Uterus (tissue), 4 donors: ENCODE data around the gene GPR37L1. TPM values are rescaled to one million over a fixed set of nuclear protein-coding genes. Genes with fewer than 3 reads are reported as not detected.

ENCODE experiments used
- DNase-seq, 2 donors: peaks; one replicate each; pipeline ENCODE4 v3.0.0-alpha.2; 2019 to 2020
- H3K27ac ChIP-seq, 2 donors: fragments of 200-600 bp; sonication (generic); 1 replicate in 1 of 2; 2 replicates in 1 of 2; pipeline ENCODE4 v1.5.1; 2016 to 2018
- H3K27me3 ChIP-seq, 2 donors: fragments of 200-600 bp; sonication (generic); one replicate each; pipeline ENCODE4 v1.5.1; 2018 to 2019; ENCODE audit warnings: control low read depth in 1 of 2
- H3K36me3 ChIP-seq, 2 donors: fragments of 200-600 bp; sonication (generic); one replicate each; pipeline ENCODE4 v1.5.1; 2019; ENCODE audit warnings: control low read depth in 1 of 2
- H3K4me1 ChIP-seq, 2 donors: fragments of 200-600 bp; sonication (generic); one replicate each; pipeline ENCODE4 v1.5.1; 2018 to 2019; ENCODE audit warnings: control low read depth in 1 of 2
- H3K4me3 ChIP-seq, 2 donors: fragments of 200-600 bp; sonication (generic); 1 replicate in 1 of 2; 2 replicates in 1 of 2; pipeline ENCODE4 v1.5.1; 2018 to 2019; ENCODE audit warnings: mild to moderate bottlenecking in 1 of 2
- H3K9me3 ChIP-seq, 2 donors: fragments of 200-600 bp; sonication (generic); one replicate each; pipeline ENCODE4 v1.5.1; 2019; ENCODE audit warnings: control low read depth in 1 of 2
- CTCF ChIP-seq, 4 experiments: fragments of 200-600 bp in 2 of 4; fragments of 450-650 bp in 2 of 4; sonication (generic) in 2 of 4; IDR thresholded peaks; one replicate each; pipeline ENCODE4 v1.5.1; 2016 to 2019; ENCODE audit warnings: antibody characterized with exemption in 4 of 4, mild to moderate bottlenecking in 2 of 4, moderate library complexity in 1 of 4
- POLR2A ChIP-seq, 2 donors: fragments of 450-650 bp; IDR thresholded peaks; one replicate each; pipeline ENCODE4 v1.6.1; 2016; ENCODE audit warnings: antibody characterized with exemption in 2 of 2, mild to moderate bottlenecking in 1 of 2, moderate library complexity in 1 of 2
- intact Hi-C: fragments of 100-400 bp; cut with DNase I; formaldehyde crosslinking; loops from one replicate; pipeline ENCODE4 v1.15.1; 2023; ENCODE audit warnings: low total_unique reads
- total RNA-seq, 4 donors: library from RNA; depleted of rRNA in 3 of 4; stranded (reverse); fragments of >200 nt in 3 of 4; gene quantifications; one replicate each; pipeline versions ENCODE4 v1.1.0 to v1.2.4, GENCODE V29; 2014 to 2023
- donor health status: DM: yes; HTN: yes; CAD: no.

The GPR37L1 gene
- total RNA-seq, 4 donors from 2014 or later = 0.09 to 0.21 TPM; not detected in 2

GRCh38 chr1:202150602-202151001, 27.9 kb downstream of the GPR37L1 start:
- intact Hi-C loops = no loop called here
- TF ChIP-seq CTCF (IDR thresholded peaks at IDR 0.05) (no peak), POLR2A (IDR thresholded peaks at IDR 0.05) (no peak)

GRCh38 chr1:202151045-202151444, 28.3 kb downstream of the GPR37L1 start:
- no peaks in the 10 kb centered on the region for H3K36me3 ChIP-seq
- H3K4me1 ChIP-seq = no peaks in the 10 kb centered on the region
- no peak overlapping the region for H3K4me3 ChIP-seq
- H3K27me3 ChIP-seq = no peaks in the 10 kb centered on the region
- H3K9me3 ChIP-seq = no peaks in the 10 kb centered on the region
- TF ChIP-seq POLR2A (IDR thresholded peaks at IDR 0.05) = no peak
- TF ChIP-seq CTCF (IDR thresholded peaks at IDR 0.05) = no peak
- H3K27ac ChIP-seq = no peak overlapping the region
- intact Hi-C loops = no loop called here
- DNase-seq = no peak

More at GRCh38 chr1:202150602-202151001, 27.9 kb downstream of the GPR37L1 start:
- H3K27me3 ChIP-seq = no peaks in the 10 kb centered on the region
- no peaks in the 10 kb centered on the region for H3K36me3 ChIP-seq
- H3K9me3 ChIP-seq = no peaks in the 10 kb centered on the region
- H3K4me1 ChIP-seq = no peaks in the 10 kb centered on the region
- no peak overlapping the region for H3K4me3 ChIP-seq
- DNase-seq = no peak
- no peak overlapping the region for H3K27ac ChIP-seq

- H3K27ac ChIP-seq = no peak overlapping the region
- H3K9me3 ChIP-seq = no peaks in the 10 kb centered on the region
- H3K27me3 ChIP-seq = no peaks in the 10 kb centered on the region
- no peaks in the 10 kb centered on the region for H3K4me1 ChIP-seq
- H3K4me3 ChIP-seq = no peak overlapping the region
- H3K36me3 ChIP-seq = no peaks in the 10 kb centered on the region
- TF ChIP-seq CTCF (IDR thresholded peaks at IDR 0.05) (no peak), POLR2A (IDR thresholded peaks at IDR 0.05) (no peak)
- DNase-seq = no peak
- intact Hi-C loops = no loop called here
Observed at GRCh38 chr1:202152399-202152798, 29.7 kb downstream of the GPR37L1 start.

- no peak for DNase-seq
- intact Hi-C loops = no loop called here
- Histone ChIP-seq H3K27me3 (no peaks in the 10 kb centered on the region), H3K9me3 (no peaks in the 10 kb centered on the region), H3K4me3 (no peak overlapping the region), H3K4me1 (no peaks in the 10 kb centered on the region), H3K36me3 (no peaks in the 10 kb centered on the region), H3K27ac (no peak overlapping the region)
- TF ChIP-seq POLR2A (IDR thresholded peaks at IDR 0.05) (no peak), CTCF (IDR thresholded peaks at IDR 0.05) (no peak)
Observed at GRCh38 chr1:202153284-202153683, 30.6 kb downstream of the GPR37L1 start.

- intact Hi-C loops = no loop called here
- H3K36me3 ChIP-seq = no peaks in the 10 kb centered on the region
- no peaks in the 10 kb centered on the region for H3K27me3 ChIP-seq
- H3K4me1 ChIP-seq = no peaks in the 10 kb centered on the region
- no peak overlapping the region for H3K4me3 ChIP-seq
- H3K27ac ChIP-seq = no peak overlapping the region
- no peaks in the 10 kb centered on the region for H3K9me3 ChIP-seq
- no peak for DNase-seq
- TF ChIP-seq CTCF (IDR thresholded peaks at IDR 0.05) (no peak), POLR2A (IDR thresholded peaks at IDR 0.05) (no peak)
Observed at GRCh38 chr1:202154148-202154765, 31.5 kb downstream of the GPR37L1 start.
